ENCODE results near the gene MEF2C. TPM values are rescaled to one million over a fixed set of nuclear protein-coding genes. Genes with fewer than 3 reads are reported as not detected.

Gene MEF2C
- total RNA-seq, 1 donor from 2014 or later: 4.5 TPM

GRCh38 chr5:88672644-88673252 lies 210.2 kb downstream of the MEF2C start:
- no peak for ATAC-seq

- no peak for ATAC-seq
Observed at GRCh38 chr5:88671505-88672499, 211.2 kb downstream of the MEF2C start.

- no peak for ATAC-seq
Observed at GRCh38 chr5:88671106-88671504, 211.9 kb downstream of the MEF2C start.

- no peak for ATAC-seq
Observed at GRCh38 chr5:88670461-88670860, 212.5 kb downstream of the MEF2C start.

- no peak for ATAC-seq
Observed at GRCh38 chr5:88669371-88670050, 213.5 kb downstream of the MEF2C start.

- ATAC-seq: no peak
Observed at GRCh38 chr5:88667496-88668201, 215.3 kb downstream of the MEF2C start.

Measured in esophagus mucosa (tissue), 1 donor.